GM10847 (cell line): ENCODE measurements around the gene BAG1.

Source experiments
- POLR2A ChIP-seq: IDR thresholded peaks from 2 replicates; pipeline ENCODE4 v1.6.1; 2011; ENCODE audit not compliant: insufficient read length; ENCODE audit errors: extremely low read depth

The BAG1 gene

DNA sequence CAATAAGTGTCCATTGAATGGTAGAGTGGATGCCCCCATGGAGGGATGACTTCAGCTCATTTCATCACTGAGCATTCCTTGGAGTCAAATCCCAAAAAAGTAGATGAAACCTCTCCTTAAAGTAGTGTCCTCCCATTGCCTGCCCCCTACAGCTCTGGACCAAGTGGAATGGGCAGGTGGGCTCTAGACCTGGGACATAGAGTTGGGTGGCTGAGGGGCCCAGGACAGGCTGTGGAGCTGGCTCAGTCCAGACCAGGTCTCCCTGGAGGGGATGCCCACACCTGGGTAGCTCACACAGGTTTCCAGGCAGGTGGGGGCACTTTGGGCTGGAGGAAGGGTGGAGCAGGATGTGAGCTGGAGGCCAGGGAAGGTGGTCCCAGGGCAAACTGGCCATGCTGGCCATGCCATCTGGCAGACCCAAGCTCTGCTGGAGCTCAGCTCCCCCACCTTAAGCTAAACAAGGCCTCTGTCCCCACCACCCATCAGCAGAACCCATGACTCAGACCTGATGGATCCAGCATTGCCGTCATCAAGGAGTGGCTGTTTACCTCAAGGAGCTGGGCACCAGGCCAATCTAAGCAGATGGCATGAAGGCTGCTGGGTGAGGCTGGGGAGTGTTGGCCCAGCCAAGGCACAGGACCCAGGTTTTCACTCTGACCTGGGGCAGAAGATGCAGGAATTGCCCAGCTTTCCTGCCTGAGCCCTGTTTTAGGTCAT, 30.7 kb downstream of the BAG1 start:
- TF ChIP-seq POLR2A, result no peak

DNA sequence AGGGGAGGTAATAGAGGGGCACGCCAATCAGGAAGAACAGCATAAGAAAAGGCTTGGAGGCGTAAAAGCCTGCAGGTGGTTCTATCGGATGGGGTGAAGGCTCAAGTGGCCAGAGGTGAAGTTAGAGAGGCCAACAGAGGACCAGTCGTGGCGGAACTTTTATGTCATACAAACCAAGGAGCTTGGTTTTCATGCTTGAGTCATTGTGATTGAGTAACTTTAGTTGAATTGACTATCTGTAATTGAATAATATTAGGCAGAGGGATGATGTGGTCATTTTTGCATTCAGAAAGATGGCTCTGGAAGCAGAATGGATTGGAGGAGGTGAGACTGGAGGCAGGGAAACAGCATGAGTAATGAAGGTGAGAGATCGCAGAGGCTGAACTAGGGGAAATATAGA, 31.7 kb downstream of the BAG1 start:
- no peak for TF ChIP-seq POLR2A

DNA sequence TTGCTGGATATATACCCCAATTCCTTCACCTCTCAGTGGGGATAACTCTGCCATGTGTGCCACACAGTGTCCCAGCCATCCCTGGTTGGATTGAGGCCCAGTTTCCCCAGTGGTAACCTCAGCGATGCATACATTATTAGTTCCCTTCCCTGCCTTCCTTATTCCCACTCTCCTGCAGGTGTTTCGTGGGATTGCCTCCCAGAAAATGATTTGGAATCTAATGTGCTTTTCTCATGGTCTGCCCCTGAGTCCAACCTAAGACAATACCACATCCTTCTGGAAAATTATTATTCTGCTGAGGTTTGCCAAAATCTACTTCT, 32.9 kb downstream of the BAG1 start:
- no peak for TF ChIP-seq POLR2A

DNA sequence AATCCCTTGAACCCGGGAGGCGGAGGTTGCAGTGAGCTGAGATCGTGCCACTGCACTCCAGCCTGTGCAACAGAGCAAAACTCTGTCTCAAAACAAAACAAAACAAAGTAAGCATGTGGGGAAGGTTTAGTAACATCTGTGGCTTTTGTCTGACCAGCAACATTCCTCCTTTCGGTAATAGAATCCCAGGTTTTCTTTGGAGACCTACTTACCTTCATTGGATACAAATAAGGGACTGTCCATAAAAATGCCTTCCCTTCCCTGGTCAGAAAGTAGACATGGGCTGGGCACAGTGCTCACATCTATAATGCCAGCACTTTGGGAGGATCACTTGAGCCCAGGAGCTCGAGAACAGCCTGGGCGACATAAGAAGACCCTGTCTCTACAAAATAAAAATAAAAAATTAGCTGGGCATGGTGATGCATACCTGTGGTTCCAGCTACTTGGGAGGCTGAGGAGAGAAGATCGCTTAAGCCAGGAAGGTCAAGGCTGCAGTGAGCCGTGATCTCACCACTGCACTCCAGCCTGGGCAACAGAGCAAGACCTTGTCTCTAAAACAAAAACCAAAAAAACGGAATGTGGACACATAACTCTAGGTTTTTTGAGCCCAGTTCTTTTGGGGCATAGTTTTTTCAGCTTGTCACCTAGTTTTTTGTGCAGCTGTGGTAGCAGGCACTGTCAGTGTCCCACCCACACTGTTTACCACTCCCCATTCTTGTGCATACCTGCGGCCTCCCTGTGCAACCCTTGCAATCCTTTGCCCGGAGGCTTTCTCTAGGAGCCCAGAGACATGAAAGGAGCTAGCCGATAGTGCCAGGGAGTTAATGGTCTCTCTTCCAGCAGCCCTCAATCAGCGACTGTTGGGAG, 33.5 kb downstream of the BAG1 start:
- TF ChIP-seq POLR2A, result no peak

DNA sequence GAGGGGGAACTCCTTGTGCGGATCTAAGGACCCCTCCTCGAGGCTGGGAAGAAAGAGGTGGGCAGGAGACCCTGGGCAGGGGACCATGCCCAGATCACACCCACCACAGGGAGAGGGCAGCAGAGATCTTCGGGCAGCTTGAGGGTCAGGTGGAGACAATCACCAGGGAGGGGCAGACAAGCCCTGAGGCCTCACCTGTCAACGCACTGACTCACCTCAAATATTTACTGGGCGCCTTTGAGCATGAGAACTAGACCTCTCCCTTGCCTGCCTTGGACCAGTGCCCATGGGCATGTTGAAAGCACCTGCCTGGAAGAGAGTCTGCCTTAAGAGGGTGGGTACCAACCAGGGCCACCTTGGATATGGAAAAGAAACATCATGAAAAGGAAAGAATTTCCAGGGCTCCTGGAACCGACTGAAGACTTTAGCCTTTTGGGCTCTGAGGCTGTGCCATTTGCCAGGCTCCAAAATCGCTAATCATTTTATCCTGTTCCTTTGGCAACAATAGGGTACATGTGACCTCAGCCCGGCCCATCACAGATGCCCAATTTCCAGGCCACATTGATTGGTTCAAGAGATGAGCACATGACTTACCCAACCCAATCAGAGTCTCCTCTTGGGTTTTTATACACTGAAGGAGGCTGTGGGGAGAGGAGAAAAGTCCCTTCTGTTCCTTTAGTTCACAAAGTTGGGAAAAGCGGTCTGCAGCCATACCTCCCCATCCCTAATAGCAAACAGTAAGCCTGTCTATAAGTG, 35.0 kb downstream of the BAG1 start:
- no peak for TF ChIP-seq POLR2A

DNA sequence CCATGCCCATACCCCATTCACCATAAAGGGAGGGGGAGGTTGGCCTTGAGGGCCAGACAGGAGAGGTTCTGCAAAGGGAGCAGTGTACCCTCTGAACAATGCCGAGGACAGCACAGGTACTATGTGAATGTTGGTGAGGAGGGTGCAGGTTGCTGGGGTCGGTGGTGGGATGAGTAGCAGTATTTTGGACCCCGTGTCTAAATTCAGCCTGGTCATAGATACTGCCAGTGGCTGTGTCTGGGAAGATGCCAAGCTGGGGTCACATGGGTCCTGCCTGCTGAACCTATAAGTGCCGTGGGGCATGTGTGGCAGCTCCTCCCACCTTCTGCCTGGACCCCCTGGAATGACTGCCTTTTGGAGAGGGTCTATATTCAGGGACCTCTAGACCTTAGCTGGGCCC, 35.9 kb downstream of the BAG1 start:
- TF ChIP-seq POLR2A, result no peak

DNA sequence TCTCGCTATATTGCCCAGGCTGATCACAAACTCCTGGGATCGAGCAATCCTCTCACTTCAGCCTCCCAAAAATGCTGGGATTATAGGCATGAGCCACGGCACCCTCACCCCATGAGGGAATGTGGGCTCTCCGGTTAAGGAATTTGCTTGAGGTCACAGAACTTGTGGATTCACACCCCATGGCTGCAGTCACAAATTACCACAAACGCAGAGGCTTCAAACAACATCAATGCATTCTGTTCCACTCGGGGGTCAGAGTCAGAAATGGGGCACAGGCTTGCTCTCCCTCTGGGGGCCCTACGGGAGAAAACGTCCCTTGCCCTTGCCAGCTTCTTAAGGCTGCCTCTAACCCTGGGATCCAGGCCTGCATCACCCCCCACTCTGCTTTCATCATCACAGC, 36.8 kb downstream of the BAG1 start:
- TF ChIP-seq POLR2A, result no peak

DNA sequence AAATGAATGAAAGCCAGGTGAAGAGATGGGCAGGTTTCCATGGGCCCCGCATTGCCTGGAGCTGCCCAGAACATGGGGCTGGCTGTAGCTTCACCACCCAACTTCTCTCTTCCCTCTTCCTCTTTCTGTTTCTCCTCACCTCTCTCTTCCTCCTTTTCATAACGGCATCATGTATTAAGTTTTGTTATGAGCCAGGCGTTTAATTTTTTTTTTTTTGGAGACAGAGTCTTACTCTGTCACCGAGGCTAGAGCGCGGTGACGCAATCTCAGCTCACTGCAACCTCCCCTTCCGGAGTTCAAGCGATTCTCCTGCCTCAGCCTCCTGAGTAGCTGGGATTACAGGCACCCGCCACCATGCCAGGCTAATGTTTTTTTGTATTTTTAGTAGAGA, 37.5 kb downstream of the BAG1 start:
- no peak for TF ChIP-seq POLR2A

DNA sequence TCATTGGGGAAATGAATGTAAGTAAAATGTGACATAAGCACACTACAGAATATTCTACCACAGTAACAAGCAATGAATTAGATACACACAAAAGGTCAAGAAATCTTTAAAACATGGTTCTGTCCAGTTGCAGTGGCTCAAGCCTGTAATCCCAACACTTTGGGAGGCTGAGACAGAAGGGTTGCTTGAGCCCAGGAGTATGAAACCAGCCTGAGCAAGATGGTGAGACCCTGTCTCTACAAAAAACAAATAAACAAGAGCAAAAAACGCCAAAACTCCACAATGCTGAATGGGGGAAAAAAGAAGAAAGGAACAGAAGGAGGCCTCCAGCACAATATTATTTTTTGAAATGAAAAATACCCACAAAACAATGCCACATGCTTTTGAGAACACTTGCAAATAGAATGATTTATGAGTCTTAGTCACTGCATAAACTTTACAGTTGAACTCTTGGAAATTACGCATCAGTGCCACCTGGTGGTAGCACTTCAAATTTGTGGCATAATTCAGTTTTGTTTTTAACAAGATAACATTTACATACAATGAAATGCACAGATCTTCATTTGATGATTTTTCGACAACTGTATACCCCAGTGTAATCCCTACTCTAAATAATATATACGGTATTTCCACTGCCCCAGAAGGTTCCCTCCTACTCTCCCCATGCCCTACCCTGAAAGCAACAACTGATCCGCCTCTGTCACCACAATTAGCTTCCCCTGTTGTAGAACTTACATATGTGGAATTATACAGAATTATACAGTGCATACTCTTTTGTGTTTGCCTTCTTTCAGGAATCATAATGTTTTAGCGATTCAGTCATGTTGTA, 39.0 kb downstream of the BAG1 start:
- TF ChIP-seq POLR2A, result no peak

DNA sequence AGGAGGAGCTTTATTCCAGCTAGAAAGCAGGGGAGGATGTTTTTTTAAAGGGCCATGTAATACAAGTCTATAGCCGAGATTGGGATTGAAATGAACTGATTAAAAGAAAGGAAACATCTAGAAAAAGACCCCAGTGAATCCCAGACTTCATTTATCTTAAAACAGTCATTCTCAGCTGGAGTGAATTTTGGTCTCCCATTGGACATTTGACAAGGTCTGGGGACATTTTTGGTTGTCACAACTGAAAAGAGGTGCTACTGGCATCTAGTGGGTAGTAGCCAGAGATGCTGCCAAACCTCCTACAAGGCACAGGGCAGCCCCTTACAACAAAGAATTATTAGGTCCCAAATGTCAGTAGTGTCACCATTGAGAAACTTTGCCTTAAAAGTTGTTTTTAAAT, 40.8 kb downstream of the BAG1 start:
- TF ChIP-seq POLR2A, result no peak

DNA sequence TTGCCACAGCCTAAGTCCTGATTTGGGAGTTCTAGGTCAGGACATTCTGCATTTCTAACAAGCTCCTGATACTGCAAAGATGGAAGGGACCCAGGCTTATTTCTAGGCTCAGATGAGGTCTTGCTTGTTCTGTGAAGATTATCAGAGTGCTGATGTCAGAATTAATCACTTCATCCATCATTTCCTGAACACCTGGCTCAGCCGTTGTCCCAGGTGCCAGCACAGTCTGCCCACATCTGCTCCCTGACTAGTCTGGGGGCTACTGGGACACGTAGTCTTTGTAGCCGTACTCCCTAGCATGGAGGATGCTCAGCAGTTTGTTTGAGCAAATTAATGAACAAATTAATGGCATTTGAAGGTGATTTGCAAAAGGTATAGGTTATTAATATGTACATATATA, 42.5 kb downstream of the BAG1 start:
- no peak for TF ChIP-seq POLR2A

DNA sequence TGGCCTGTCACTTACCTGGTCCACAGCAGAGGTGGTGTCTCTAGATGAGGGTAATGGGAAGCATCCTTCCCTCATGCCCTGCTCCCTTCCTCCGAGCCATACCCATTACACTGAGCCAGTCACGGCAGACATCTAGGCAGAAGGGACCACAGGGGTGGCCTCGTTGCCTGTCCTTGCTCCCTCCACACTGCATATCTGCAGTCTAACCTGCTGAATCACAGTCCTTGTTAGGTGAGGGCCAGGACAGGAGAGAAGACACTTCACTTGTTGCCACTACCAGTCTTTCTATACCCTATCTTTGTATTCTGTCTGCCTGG, 43.0 kb downstream of the BAG1 start:
- no peak for TF ChIP-seq POLR2A

DNA sequence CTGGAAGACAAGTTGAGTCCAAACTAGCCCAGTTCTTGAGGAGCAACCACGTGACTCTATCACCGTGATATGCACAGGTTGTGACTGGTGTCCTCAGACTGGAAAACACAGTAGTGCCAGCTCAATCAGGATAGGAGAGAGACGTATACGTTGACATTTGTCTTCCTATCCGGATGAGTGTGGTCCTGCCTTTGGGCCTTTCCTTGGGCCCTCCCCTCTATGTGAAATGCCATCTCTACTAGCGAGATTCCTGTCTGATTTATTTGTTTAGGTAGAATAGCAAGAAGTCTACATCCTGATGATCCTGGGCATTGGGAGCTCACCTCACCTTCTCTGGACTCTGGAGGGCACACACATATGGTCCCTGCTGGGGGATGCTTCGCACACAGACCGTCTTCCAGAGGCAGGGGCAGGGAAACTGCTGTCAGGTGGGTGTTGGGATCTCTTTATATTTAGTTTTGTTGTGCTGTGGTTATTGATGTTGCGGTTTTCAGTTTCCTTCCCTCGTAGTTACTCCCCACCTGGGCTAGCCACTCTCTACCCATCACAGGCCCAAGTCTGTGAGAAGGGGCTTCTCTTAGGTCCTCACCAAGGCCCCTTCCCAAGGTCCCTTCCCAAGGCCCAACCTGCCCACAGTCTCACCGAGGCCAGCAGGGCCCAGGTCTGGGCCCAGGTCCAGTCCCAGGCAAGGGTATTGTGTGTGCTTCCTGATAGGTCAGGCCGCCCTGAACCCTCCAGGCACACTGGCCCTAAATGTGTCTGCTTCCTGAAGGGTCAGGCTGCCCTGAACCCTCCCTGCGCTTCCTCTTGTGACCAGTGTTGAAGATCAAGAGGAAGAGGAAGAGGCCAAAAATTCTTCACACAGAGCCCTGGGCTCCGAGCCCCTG, 43.6 kb downstream of the BAG1 start:
- no peak for TF ChIP-seq POLR2A

DNA sequence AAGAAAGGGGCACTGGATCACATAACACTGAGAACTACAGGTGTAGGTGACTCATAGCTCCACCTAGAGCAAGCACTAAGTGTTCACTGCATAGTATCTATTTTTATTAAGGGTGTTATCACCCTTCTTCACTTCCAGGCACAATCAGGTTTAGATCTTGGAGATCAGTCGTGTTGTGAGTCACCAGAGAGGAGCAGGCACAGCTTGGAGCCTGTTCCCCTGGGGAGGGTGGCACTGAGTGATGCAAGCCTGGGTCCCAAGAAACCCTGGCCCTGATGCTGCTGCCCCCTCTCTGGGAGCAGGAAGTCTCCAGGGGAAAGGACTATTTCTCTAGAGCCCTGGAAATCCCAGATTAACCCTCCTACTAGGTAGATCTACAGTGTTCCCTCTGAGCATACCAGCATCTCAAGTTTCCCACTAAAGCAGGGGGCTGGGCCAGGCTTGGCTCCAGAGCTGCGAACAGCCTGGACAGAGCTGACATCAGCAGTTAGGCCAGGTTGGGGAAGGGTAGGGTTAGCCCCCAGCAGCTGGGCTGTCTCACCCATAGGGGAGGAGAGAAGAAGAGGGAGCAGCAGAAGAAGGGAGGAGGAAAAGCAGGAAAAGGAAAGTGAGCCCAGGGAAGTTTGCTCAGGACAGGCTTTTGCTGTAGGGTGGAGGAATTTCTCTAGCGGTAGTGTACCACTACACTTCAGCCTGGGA, 52.7 kb downstream of the BAG1 start:
- no peak for TF ChIP-seq POLR2A
